ENCODE data around the gene UXS1.

Gene UXS1

DNA sequence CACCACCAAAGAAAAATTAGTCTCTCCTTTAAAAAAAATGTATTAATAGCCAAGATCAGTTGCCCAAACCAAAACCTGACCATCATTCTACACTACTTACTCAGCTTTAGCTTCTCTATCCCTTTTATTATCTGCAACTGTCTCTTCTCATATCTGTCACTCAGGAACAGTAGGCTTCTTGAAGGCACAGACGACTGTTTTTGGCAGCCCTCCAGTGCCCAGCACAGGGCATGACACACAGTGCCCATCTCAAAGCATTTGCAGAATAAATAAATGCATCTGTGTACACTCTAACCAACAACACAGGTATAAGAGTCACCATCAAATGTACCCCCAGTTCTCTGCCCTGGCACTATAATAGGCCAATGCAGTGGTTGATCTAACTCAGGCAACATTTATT, 117.2 kb downstream of the UXS1 start:
- no peak for DNase-seq (ENCODE audit: low spot score)

- no peak for DNase-seq (ENCODE audit: low spot score)
Measured at GRCh38 chr2:106075048-106075447, 119.1 kb downstream of the UXS1 start.

DNA sequence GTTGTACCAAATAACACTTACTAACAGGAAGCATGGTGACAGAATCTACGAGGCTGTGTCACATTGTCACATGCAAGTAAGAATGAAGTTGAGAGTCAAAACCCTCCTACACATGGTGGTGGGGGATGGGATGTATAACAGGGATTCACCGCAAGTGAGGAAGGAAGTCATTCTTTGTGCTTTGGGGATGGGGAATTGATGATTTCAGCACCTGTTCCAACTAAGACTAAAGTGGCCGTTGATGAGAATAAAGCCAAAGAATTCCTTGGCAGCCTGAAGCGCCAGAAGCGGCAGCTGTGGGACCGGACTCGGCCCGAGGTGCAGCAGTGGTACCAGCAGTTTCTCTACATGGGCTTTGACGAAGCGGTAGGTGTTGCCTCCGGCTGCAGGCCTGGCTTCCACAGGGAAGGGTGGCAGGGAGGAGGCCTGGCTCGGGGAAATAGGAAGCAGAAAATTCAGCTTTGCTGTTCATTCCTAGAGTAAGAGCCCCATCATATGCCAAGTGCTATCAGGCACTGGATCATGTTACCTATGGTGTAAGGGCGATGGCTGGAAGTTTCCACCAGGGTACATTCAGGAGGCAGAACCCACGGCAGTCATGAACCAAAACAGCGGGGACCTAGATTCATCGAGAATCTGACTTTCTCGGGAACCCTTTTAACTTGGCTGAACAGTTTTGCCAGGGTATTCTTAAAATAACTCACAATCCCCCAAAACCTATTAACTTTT, 120.3 kb downstream of the UXS1 start:
- DNase-seq (ENCODE audit: low spot score): no peak

GRCh38 chr2:106070181-106070580, 123.9 kb downstream of the UXS1 start:
- DNase-seq (ENCODE audit: low spot score): no peak

GRCh38 chr2:106068451-106068850, 125.7 kb downstream of the UXS1 start:
- no peak for DNase-seq (ENCODE audit: low spot score)

DNA sequence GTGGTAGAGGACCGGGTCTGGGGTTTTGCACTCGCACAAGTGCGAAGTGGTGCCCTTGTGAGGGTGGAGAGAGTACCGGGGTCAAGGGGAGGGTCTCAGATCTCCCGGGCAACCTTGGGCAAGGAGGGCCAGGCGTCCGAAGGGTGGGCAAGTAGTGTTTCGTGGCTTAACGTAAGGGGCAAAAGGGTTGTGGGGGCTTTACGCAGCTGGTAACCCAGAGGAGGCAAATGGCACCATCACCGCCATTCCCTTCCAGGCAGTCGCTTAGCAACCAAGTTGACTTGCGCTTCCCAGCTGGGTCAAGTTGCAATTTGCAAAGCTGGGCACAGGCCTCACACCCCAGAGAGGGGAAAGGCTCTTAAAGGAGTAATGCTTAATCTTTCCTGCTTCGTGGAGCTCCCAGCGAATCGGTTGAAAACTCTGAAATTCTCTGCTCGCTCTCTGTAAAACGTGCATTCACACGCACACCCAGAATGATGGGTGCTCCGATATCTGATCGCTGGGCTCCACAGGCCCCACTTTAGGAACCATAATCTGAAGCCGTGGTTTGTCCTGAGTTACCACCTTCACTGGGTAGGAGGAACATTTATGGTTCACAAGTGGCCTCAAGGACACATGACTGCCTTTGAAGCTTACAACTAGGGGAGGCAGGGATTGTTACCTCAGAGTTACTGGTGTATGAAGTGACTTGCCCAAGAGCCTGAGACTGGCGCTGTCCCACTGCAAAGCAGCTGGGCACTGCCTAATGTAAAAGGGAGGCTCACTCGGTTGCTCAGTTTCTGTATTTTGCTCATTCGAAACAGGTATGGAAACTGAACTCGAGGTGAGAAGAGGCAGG, 127.9 kb downstream of the UXS1 start:
- peak; percentile 15 for DNase-seq (ENCODE audit: low spot score)

GRCh38 chr2:106065268-106065982, 128.7 kb downstream of the UXS1 start:
- no peak for DNase-seq (ENCODE audit: low spot score)

DNA sequence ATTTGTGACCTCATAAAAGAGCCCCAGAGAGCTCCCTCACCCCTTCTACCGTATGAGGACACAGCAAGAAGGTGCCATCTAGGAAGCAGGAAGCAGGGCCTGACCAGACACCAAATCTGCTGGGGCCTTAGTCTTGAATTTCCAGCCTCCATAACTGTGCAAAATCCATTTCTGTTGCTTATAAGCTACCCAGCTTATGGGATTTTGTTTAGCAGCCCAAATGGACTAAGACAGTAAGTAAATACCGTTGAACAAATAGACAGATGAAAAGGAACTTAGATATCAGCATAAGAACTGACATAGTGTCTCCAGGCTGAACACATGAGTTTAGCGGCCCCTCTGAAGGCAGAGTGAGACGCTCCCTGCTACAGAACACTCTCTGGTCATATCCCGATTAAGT, 130.9 kb downstream of the UXS1 start:
- DNase-seq (ENCODE audit: low spot score): no peak

DNA sequence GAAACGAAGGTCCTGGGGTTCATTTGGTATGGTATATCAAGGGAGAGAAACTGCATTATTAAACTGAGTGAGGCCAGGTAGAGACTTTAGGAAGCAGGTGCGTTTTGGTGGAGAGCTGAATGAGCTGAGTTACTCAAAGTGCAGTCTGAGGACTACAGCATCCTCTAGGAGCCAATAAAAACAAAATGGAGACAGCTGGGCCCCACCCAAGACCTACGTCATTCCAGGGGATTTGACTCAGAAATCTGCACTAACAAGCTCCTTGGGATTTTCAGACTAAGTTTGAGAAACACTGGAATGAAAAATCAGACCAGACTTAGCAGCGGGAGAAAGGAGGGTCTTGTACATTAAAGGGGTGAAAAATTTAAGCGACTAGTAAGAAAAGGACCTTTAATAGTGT, 131.5 kb downstream of the UXS1 start:
- DNase-seq (ENCODE audit: low spot score): no peak

DNA sequence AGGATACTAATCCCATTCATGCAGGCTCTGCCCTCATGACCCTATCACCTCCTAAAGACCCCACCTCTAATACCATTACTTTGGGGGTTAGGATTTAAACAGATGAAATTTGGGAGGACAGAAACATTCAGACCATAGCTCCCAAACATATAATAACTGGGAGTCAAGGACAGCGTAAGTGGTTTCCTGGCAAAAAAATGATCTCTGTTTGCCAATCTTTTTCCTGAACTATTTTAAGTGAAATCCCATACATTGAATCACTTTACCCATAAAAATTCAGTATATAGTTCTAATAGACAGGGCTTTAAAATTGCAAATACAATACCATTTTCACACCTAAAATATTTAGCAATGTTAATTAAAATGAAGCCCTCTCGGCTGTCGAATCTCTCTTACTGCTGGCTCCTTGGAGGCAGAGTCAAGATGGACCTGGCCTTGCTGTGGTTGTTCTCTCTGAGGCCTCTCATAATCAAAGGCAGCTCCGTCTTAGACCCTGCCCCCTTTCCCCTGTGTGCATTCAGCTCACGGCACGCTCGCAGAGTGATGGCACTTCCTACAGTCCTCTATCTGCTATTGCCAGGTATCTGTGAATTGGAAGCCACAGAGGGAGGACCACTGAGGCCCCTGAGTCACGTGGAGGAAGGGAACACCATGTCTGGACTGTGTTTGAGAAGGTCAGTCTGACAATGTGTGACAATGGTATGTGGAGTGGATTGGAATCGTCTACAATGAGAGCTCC, 132.3 kb downstream of the UXS1 start:
- DNase-seq (ENCODE audit: low spot score): no peak

GRCh38 chr2:106059416-106060065, 134.6 kb downstream of the UXS1 start:
- DNase-seq (ENCODE audit: low spot score): no peak

- no peak for DNase-seq (ENCODE audit: low spot score)
Measured at GRCh38 chr2:106058469-106059137, 135.5 kb downstream of the UXS1 start.

GRCh38 chr2:106057206-106057605, 136.9 kb downstream of the UXS1 start:
- DNase-seq (ENCODE audit: low spot score): no peak

- DNase-seq (ENCODE audit: low spot score): no peak
Measured at GRCh38 chr2:106054880-106055655, 139.0 kb downstream of the UXS1 start.

DNA sequence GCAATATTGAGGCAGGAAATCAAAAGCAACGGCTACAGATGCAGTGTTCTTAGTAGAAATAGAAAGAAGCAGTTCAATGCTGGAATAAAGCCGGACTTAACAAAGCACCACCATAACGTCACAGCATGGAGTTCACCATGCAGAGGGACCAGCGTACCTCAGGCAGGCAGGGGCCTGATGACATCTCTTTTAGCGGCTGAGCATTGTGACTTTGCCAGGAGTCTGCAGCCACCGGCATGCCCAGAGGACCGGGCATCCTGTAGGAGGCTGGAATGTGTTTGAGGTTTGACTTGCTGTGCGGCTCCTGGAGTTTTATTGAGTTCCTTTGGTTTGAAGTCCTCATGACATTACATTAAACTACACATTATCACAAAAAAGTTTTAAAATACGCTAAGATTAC, 139.8 kb downstream of the UXS1 start:
- DNase-seq (ENCODE audit: low spot score): no peak

DNA sequence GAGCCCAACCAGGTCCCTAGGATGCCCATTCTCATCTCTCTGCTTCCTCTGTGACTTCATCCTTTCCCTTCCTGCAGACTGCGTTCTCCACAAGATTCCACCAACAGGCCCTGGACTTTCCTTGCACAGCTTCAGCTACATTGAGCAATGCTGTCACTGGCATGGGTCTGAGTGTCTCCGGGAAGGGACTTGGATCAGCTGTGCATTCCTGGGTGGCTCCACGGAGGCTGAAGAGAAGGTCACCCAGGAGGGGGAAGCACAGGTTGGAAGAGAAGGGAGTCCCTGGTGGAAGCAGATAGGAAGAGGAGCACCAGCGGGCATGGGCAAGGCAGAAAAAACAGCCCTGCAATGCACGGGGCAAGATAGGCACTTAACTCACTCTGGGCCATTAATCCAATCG, 140.5 kb downstream of the UXS1 start:
- DNase-seq (ENCODE audit: low spot score): no peak

- no peak for DNase-seq (ENCODE audit: low spot score)
Measured at GRCh38 chr2:106053116-106053515, 141.0 kb downstream of the UXS1 start.

DNA sequence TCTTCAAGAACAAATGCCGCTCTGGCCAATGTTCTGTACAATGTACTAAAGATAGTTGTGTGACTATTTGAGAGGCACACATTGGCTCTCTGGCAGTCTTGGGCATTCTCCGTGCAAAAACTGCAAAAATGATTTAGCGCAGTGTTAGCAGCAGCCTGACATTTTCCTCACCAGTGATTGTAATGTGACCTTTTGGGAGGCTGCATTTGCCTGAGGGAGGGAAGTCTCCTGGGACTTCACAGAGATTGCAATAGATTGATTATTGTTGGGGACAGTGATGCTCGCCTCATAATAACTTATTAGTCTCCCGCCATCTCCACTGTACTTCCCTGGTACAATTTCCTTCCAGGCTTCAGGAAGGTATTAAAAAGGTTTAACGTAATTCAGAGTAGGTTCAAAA, 149.2 kb downstream of the UXS1 start:
- no peak for DNase-seq (ENCODE audit: low spot score)

- DNase-seq (ENCODE audit: low spot score): no peak
Measured at GRCh38 chr2:106044021-106044420, 150.1 kb downstream of the UXS1 start.
